ENCODE data around the gene ADORA1. TPM values are rescaled to one million over a fixed set of nuclear protein-coding genes. Genes with fewer than 3 reads are reported as not detected.

Gene ADORA1
- total RNA-seq, 4 donors from 2014 or later = 0.64 to 1.7 (median 0.66) TPM; not detected in 1

GRCh38 chr1:203149188-203149840 lies 21.8 kb downstream of the ADORA1 start:
- H3K4me1 ChIP-seq = peaks cover 0 to 19% (median 0%) of the 10 kb centered on the region in 3 donors
- no peaks in the 10 kb centered on the region for H3K27me3 ChIP-seq
- DNase-seq = no peak
- no peaks in the 10 kb centered on the region for H3K9me3 ChIP-seq
- no peak for TF ChIP-seq POLR2A (IDR thresholded peaks at IDR 0.05)
- no peak for TF ChIP-seq CTCF (IDR thresholded peaks at IDR 0.05)
- no peaks in the 10 kb centered on the region for H3K36me3 ChIP-seq
- H3K4me3 ChIP-seq = no peak overlapping the region
- 76 to 79% methylated on average over 6 of the region's 7 CpGs for WGBS, 2 donors
- intact Hi-C loops (cut with DNase I) = no loop called here
- H3K27ac ChIP-seq = no peak overlapping the region

DNA sequence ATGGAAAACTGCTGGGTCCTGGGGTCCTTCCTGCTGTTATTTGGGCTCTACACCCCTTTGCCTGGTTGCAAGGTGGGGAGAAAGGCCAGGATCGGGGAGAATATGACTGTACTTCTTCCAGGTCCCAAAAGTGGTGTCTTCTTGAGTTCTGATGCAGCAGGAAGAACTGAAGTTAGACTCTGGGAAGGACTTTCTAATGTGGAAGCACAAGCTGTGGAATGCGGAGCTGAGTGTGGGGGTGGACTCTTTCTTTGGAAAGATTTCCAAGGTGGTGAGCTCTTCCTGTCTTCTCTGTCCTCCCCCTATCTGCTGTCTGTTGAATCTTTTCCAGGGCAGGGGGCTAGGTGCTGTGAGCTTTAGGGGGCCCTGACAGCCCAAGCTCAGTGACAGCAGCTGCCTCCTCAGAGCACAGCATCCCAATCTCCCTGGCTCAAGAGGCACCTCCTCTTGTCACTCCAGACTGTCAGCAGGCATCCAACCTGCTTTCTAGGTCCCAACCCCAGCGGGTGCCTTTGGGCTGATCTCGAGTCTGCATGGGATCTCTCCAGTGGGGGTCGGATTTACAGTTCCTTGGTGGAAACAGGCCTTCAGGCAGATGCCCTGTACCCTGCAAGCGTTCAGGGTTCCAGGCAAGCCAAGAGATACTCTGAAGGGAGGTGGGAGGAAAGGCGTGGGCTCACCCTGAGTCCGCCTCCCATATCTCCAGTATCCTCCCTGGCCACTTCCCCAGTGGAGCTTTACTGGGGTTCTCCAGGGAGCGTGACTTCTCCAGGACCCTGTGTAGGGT lies 23.2 kb downstream of the ADORA1 start:
- peaks cover 0 to 5% (median 0%) of the 10 kb centered on the region in 4 donors for H3K27me3 ChIP-seq
- no peak for DNase-seq
- intact Hi-C loops (cut with DNase I) = no loop called here
- H3K9me3 ChIP-seq = no peaks in the 10 kb centered on the region
- H3K4me1 ChIP-seq = peaks cover 0 to 23% (median 3%) of the 10 kb centered on the region in 3 donors
- no peak overlapping the region for H3K27ac ChIP-seq
- WGBS, 2 donors = 83 to 85% methylated on average over 3 to 4 of the region's 9 CpGs
- no peaks in the 10 kb centered on the region for H3K36me3 ChIP-seq
- no peak overlapping the region for H3K4me3 ChIP-seq
- TF ChIP-seq CTCF (IDR thresholded peaks at IDR 0.05) (no peak), POLR2A (IDR thresholded peaks at IDR 0.05) (no peak)

- no peak overlapping the region for H3K27ac ChIP-seq
- peaks cover 0 to 23% (median 3%) of the 10 kb centered on the region in 3 donors for H3K4me1 ChIP-seq
- TF ChIP-seq POLR2A (IDR thresholded peaks at IDR 0.05) (no peak), CTCF (IDR thresholded peaks at IDR 0.05) (no peak)
- 48 to 58% methylated on average over 8 to 9 of the region's 9 CpGs for WGBS, 2 donors
- H3K4me3 ChIP-seq = no peak overlapping the region
- peaks cover 0 to 11% (median 0%) of the 10 kb centered on the region in 4 donors for H3K27me3 ChIP-seq
- intact Hi-C loops (cut with DNase I) = no loop called here
- H3K36me3 ChIP-seq = no peaks in the 10 kb centered on the region
- DNase-seq = no peak
- no peaks in the 10 kb centered on the region for H3K9me3 ChIP-seq
Measured at GRCh38 chr1:203151362-203152157, 24.0 kb downstream of the ADORA1 start.

- no peak overlapping the region for H3K27ac ChIP-seq
- 51 to 70% methylated on average over 6 to 7 of the region's 10 CpGs for WGBS, 2 donors
- H3K4me3 ChIP-seq = no peak overlapping the region
- H3K36me3 ChIP-seq = no peaks in the 10 kb centered on the region
- DNase-seq = no peak
- H3K4me1 ChIP-seq = peaks cover 0 to 23% (median 3%) of the 10 kb centered on the region in 3 donors
- no peaks in the 10 kb centered on the region for H3K9me3 ChIP-seq
- H3K27me3 ChIP-seq = peaks cover 0 to 13% (median 0%) of the 10 kb centered on the region in 4 donors
- intact Hi-C loops (cut with DNase I) = no loop called here
- no peak for TF ChIP-seq CTCF (IDR thresholded peaks at IDR 0.05)
- no peak for TF ChIP-seq POLR2A (IDR thresholded peaks at IDR 0.05)
Measured at GRCh38 chr1:203152158-203153034, 24.9 kb downstream of the ADORA1 start.

All from esophagus squamous epithelium (tissue), 5 donors.